IMR-90 (cell line): Measurements from ENCODE around the gene ARHGAP10. TPM values are rescaled to one million over a fixed set of nuclear protein-coding genes. Genes with fewer than 3 reads are reported as not detected.
A peak's percentile ranks its signal among the peaks of the same experiment; 100 is the strongest.

Experiments used
- ATAC-seq: fragments of 200-7000 bp; cut with Tn5 transposase; 2 replicates; pipeline ENCODE4 v1.9.1; 2020; ENCODE audit warnings: low read depth, mild to moderate bottlenecking, moderate library complexity
- BruUV-seq: library from RNA; stranded (reverse); fragments of 400-500 nt; replicated peaks from 2 replicates; lab custom pipeline; 2021; lab: Mats Ljungman, UMichigan
- CTCF ChIA-PET: fragments of 300-600 bp; formaldehyde crosslinking; extraction: SDS; loops from one replicate; lab custom pipeline; 2021; ENCODE audit warnings: antibody characterized with exemption; lab: Yijun Ruan, JAX
- POLR2A ChIA-PET: fragments of 300-600 bp; sonication (Branson Sonifier 250); formaldehyde crosslinking; loops from one replicate; lab custom pipeline; 2022; ENCODE audit warnings: antibody characterized with exemption; ENCODE audit not compliant: unreplicated experiment; lab: Charles Lee
- DNase-seq: peaks from one replicate; pipeline ENCODE4 v3.0.0; 2013
- H2AFZ ChIP-seq: replicated peaks from 2 replicates; pipeline ENCODE3; 2013; ENCODE audit warnings: low read length, mild to moderate bottlenecking; ENCODE audit not compliant: poor library complexity
- H2AK5ac ChIP-seq: 2 replicates; pipeline ENCODE4 v1.6.1; 2013; ENCODE audit warnings: low read depth, low read length, inconsistent platforms
- H2AK9ac ChIP-seq: replicated peaks from 2 replicates; pipeline ENCODE3; 2013; ENCODE audit warnings: mild to moderate bottlenecking, low read depth, low read length, moderate library complexity; ENCODE audit not compliant: poor library complexity
- H2BK120ac ChIP-seq: 2 replicates; pipeline ENCODE4 v1.6.1; 2013; ENCODE audit warnings: low read depth, low read length, inconsistent platforms
- H2BK15ac ChIP-seq: 3 replicates; pipeline ENCODE4 v1.6.1; 2013; ENCODE audit warnings: low read depth, low read length, inconsistent platforms
- H2BK20ac ChIP-seq: 2 replicates; pipeline ENCODE4 v1.6.1; 2013; ENCODE audit warnings: low read depth, mild to moderate bottlenecking, inconsistent platforms, low read length, moderate library complexity
- H2BK5ac ChIP-seq: 2 replicates; pipeline ENCODE4 v1.6.1; 2013; ENCODE audit warnings: mild to moderate bottlenecking, low read depth, low read length, inconsistent platforms; ENCODE audit not compliant: poor library complexity, severe bottlenecking
- H3K14ac ChIP-seq: replicated peaks from 2 replicates; pipeline ENCODE4 v1.6.1; 2013; ENCODE audit warnings: low read depth, low read length, inconsistent platforms
- H3K18ac ChIP-seq: 2 replicates; pipeline ENCODE4 v1.6.1; 2013; ENCODE audit warnings: low read depth, low read length, control low read depth
- H3K23ac ChIP-seq: 2 replicates; pipeline ENCODE4 v1.6.1; 2013; ENCODE audit warnings: low read depth, low read length, inconsistent platforms
- H3K27ac ChIP-seq: 2 replicates; pipeline ENCODE4 v1.5.1; 2013; ENCODE audit warnings: mild to moderate bottlenecking, control low read depth, low read length; ENCODE audit not compliant: insufficient read depth
- H3K27me3 ChIP-seq: 2 replicates; pipeline ENCODE4 v1.6.1; 2013; ENCODE audit warnings: low read length; ENCODE audit not compliant: control insufficient read depth, insufficient read depth
- H3K36me3 ChIP-seq: 2 replicates; pipeline ENCODE4 v1.6.1; 2013; ENCODE audit warnings: low read length, mixed read lengths; ENCODE audit not compliant: control insufficient read depth, insufficient read depth
- H3K4ac ChIP-seq: 2 replicates; pipeline ENCODE4 v1.6.1; 2013; ENCODE audit warnings: low read depth, low read length, inconsistent platforms
- H3K4me1 ChIP-seq: 2 replicates; pipeline ENCODE4 v1.6.1; 2013; ENCODE audit warnings: low read length, mixed read lengths; ENCODE audit not compliant: control insufficient read depth, insufficient read depth
- H3K4me2 ChIP-seq: 2 replicates; pipeline ENCODE4 v1.6.1; 2013; ENCODE audit warnings: low read depth, mild to moderate bottlenecking, control low read depth, low read length, moderate library complexity
- H3K4me3 ChIP-seq: 2 replicates; pipeline ENCODE4 v1.5.1; 2013; ENCODE audit warnings: low read depth, mild to moderate bottlenecking, control low read depth, low read length, moderate library complexity; ENCODE audit not compliant: insufficient read depth
- H3K56ac ChIP-seq: 2 replicates; pipeline ENCODE4 v1.6.1; 2013; ENCODE audit warnings: low read length, inconsistent platforms; ENCODE audit not compliant: insufficient read depth; ENCODE audit errors: extremely low read depth
- H3K79me1 ChIP-seq, 2 experiments: 2 replicates each; pipeline ENCODE4 v1.6.1; 2013; ENCODE audit warnings: low read length in 2 of 2, inconsistent platforms in 1 of 2, low read depth in 1 of 2
- H3K9ac ChIP-seq: 2 replicates; pipeline ENCODE4 v1.6.1; 2013; ENCODE audit warnings: low read depth, low read length, control low read depth
- H3K9me1 ChIP-seq: 2 replicates; pipeline ENCODE4 v1.6.1; 2013; ENCODE audit warnings: low read length, inconsistent platforms; ENCODE audit not compliant: insufficient read depth
- H3K9me3 ChIP-seq: 2 replicates; pipeline ENCODE4 v1.6.1; 2013; ENCODE audit warnings: low read length; ENCODE audit not compliant: control insufficient read depth, insufficient read depth
- H4K20me1 ChIP-seq: 2 replicates; pipeline ENCODE4 v1.6.1; 2013; ENCODE audit warnings: low read length, inconsistent platforms; ENCODE audit not compliant: insufficient read depth
- H4K5ac ChIP-seq: 2 replicates; pipeline ENCODE4 v1.6.1; 2013; ENCODE audit warnings: mild to moderate bottlenecking, low read depth, low read length, control low read depth
- H4K8ac ChIP-seq, 2 experiments: 2 replicates each; pipeline ENCODE4 v1.6.1; 2013; ENCODE audit warnings: low read depth in 2 of 2, low read length in 2 of 2, control low read depth in 1 of 2, inconsistent platforms in 1 of 2
- H4K91ac ChIP-seq: 2 replicates; pipeline ENCODE4 v1.6.1; 2013; ENCODE audit warnings: low read depth, low read length, inconsistent platforms; ENCODE audit not compliant: insufficient read depth
- BHLHE40 ChIP-seq: fragments of 150-350 bp; IDR thresholded peaks from 2 replicates; pipeline ENCODE4 v1.6.1; 2016; ENCODE audit warnings: mild to moderate bottlenecking, low read depth, low read length
- CEBPB ChIP-seq: IDR thresholded peaks from 2 replicates; pipeline ENCODE4 v1.6.1; 2012; ENCODE audit warnings: low read depth, low read length, improper control_type of control experiment
- CHD1 ChIP-seq: IDR thresholded peaks from 2 replicates; pipeline ENCODE4 v1.6.1; 2012; ENCODE audit warnings: low read depth, low read length, improper control_type of control experiment
- CTCF ChIP-seq: conservative IDR thresholded peaks from 2 replicates; pipeline ENCODE4 v1.5.1; 2012; ENCODE audit warnings: mild to moderate bottlenecking, low read depth, low read length, improper control_type of control experiment
- FOS ChIP-seq: fragments of 150-350 bp; IDR thresholded peaks from 2 replicates; pipeline ENCODE4 v1.6.1; 2016; ENCODE audit warnings: low read depth, low read length
- MAFK ChIP-seq: IDR thresholded peaks from 2 replicates; pipeline ENCODE4 v1.6.1; 2012; ENCODE audit warnings: low read depth, low read length, improper control_type of control experiment
- MAZ ChIP-seq: IDR thresholded peaks from 2 replicates; pipeline ENCODE4 v1.6.1; 2012; ENCODE audit warnings: low read depth, mild to moderate bottlenecking, low read length, improper control_type of control experiment, moderate library complexity, borderline replicate concordance
- MXI1 ChIP-seq: IDR thresholded peaks from 2 replicates; pipeline ENCODE4 v1.6.1; 2012; ENCODE audit warnings: low read depth, mild to moderate bottlenecking, low read length, moderate library complexity, borderline replicate concordance
- NFE2L2 ChIP-seq: fragments of 150-350 bp; IDR thresholded peaks from 2 replicates; pipeline ENCODE4 v1.6.1; 2016; ENCODE audit warnings: low read depth, mild to moderate bottlenecking, low read length
- POLR2A ChIP-seq: IDR thresholded peaks from 2 replicates; pipeline ENCODE4 v1.6.1; 2012; ENCODE audit warnings: mild to moderate bottlenecking, low read depth, low read length
- RAD21 ChIP-seq: IDR thresholded peaks from 2 replicates; pipeline ENCODE4 v1.6.1; 2012; ENCODE audit warnings: low read length, improper control_type of control experiment
- RCOR1 ChIP-seq: IDR thresholded peaks from 2 replicates; pipeline ENCODE4 v1.6.1; 2012; ENCODE audit warnings: mild to moderate bottlenecking, low read length, improper control_type of control experiment; ENCODE audit not compliant: insufficient replicate concordance
- RFX5 ChIP-seq: IDR thresholded peaks from 2 replicates; pipeline ENCODE4 v1.8.0; 2012; ENCODE audit warnings: low read depth, mild to moderate bottlenecking, low read length, moderate library complexity
- SMC3 ChIP-seq: fragments of 150-350 bp; IDR thresholded peaks from 2 replicates; pipeline ENCODE4 v1.6.1; 2016; ENCODE audit warnings: low read depth, mild to moderate bottlenecking, antibody characterized with exemption, low read length, moderate library complexity
- USF2 ChIP-seq: fragments of 150-350 bp; IDR thresholded peaks from 2 replicates; pipeline ENCODE4 v1.6.1; 2017; ENCODE audit warnings: mild to moderate bottlenecking, antibody characterized with exemption, low read length, low read depth
- WGBS, 2 experiments: methylation state at CpG; one replicate each; pipeline versions ENCODE4 v1.1.5 to v1.1.7; 2013; ENCODE audit warnings: missing lambda C conversion rate in 2 of 2; ENCODE audit not compliant: insufficient read length in 1 of 2; ENCODE audit errors: extremely low coverage in 2 of 2; 5-methylcytosine and 5-hydroxymethylcytosine counted together
- dilution Hi-C: fragments of 300-500 bp; cut with HindIII; formaldehyde crosslinking; loops from one replicate; pipeline ENCODE4 v1.14.3; 2018; ENCODE audit warnings: low sequenced_read_pairs; ENCODE audit not compliant: unreplicated experiment
- in situ Hi-C: fragments of 300-500 bp; cut with MboI; formaldehyde crosslinking; loops from 3 replicates; pipeline ENCODE4 v1.14.3; 2019; ENCODE audit warnings: low sequenced_read_pairs, inconsistent platforms, mixed read lengths
- intact Hi-C: fragments of 100-400 bp; cut with micrococcal nuclease; formaldehyde crosslinking; loops from 2 replicates; pipeline ENCODE4 v1.10.0; 2022
- polyA plus RNA-seq, 3 experiments: library from polyadenylated mRNA; depleted of rRNA; stranded (reverse); fragments of >200 nt; gene quantifications; 2 replicates each; pipeline ENCODE4 v1.2.3, GENCODE V29; 2012; ENCODE audit warnings: low replicate concordance in 1 of 3
- total RNA-seq: library from RNA; depleted of rRNA; stranded (reverse); fragments of >200 nt; gene quantifications from 2 replicates; pipeline ENCODE4 v1.2.3, GENCODE V29; 2012

Gene ARHGAP10
- total and polyA plus RNA-seq, 2 of the 4 experiments (the other 2 are of a cell fraction) = 27.1 to 29.4 TPM

GRCh38 chr4:147823130-147823529, 91.2 kb downstream of the ARHGAP10 start:
- POLR2A ChIA-PET = no interaction called here
- Histone ChIP-seq H2AK5ac (no peak overlapping the region), H3K9ac (no peak overlapping the region), H2AFZ (no peak overlapping the region), H3K18ac (no peak overlapping the region), H3K27ac (no peak overlapping the region; the same call in 1 of the 2 replicates), H2BK20ac (no peak overlapping the region), H3K79me1 (peaks cover 49 to 65% of the 10 kb centered on the region in 2 experiments), H3K14ac (no peak overlapping the region), H4K20me1 (peaks cover 11% of the 10 kb centered on the region), H2BK15ac (no peak overlapping the region), H3K4me3 (no peak overlapping the region), H4K8ac (no peak overlapping the region), H2BK120ac (no peak overlapping the region), H3K4ac (no peak overlapping the region), H3K9me1 (peaks cover 22% of the 10 kb centered on the region), H3K27me3 (no peaks in the 10 kb centered on the region), H3K36me3 (peaks cover 9% of the 10 kb centered on the region), H2AK9ac (no peak overlapping the region), H3K4me1 (peaks cover 14% of the 10 kb centered on the region), H4K5ac (no peak overlapping the region), H3K23ac (no peak overlapping the region), H4K91ac (no peak overlapping the region), H3K9me3 (no peaks in the 10 kb centered on the region), H3K56ac (no peak overlapping the region), H2BK5ac (no peak overlapping the region), H3K4me2 (no peak overlapping the region)
- in situ Hi-C loops (no loop called here), intact Hi-C loops (loop anchor here (5.0 kb wide), 1 partner anchor 46 kb away; no protein-coding TSS in a partner anchor), dilution Hi-C loops (no loop called here)
- ATAC-seq (peak; percentile 71), DNase-seq (peak; percentile 68)
- TF ChIP-seq FOS (no peak), CTCF (no peak), BHLHE40 (no peak), CEBPB (no peak), CHD1 (no peak), POLR2A (no peak), RCOR1 (no peak), RFX5 (no peak), SMC3 (no peak), NFE2L2 (no peak), MAZ (no peak), USF2 (no peak), RAD21 (no peak), MAFK (no peak), MXI1 (no peak)
- CTCF ChIA-PET = interaction anchor here (1.6 kb wide), 1 partner anchor 43 kb away, joined by 3 read pairs; no protein-coding TSS in a partner anchor
- 94% methylated on average over 2 of the region's 3 CpGs; no CpG with 5 or more reads in 1 of the 2 experiments for WGBS, 2 experiments
- no TSS peak for BruUV-seq
